Iris pigment epithelial cell (primary cell): ENCODE measurements around the gene COLEC11.

Experiments used
- DNase-seq: peaks from one replicate; pipeline ENCODE4 v3.0.0-alpha.2; 2011; ENCODE audit warnings: low read depth

The COLEC11 gene

DNA sequence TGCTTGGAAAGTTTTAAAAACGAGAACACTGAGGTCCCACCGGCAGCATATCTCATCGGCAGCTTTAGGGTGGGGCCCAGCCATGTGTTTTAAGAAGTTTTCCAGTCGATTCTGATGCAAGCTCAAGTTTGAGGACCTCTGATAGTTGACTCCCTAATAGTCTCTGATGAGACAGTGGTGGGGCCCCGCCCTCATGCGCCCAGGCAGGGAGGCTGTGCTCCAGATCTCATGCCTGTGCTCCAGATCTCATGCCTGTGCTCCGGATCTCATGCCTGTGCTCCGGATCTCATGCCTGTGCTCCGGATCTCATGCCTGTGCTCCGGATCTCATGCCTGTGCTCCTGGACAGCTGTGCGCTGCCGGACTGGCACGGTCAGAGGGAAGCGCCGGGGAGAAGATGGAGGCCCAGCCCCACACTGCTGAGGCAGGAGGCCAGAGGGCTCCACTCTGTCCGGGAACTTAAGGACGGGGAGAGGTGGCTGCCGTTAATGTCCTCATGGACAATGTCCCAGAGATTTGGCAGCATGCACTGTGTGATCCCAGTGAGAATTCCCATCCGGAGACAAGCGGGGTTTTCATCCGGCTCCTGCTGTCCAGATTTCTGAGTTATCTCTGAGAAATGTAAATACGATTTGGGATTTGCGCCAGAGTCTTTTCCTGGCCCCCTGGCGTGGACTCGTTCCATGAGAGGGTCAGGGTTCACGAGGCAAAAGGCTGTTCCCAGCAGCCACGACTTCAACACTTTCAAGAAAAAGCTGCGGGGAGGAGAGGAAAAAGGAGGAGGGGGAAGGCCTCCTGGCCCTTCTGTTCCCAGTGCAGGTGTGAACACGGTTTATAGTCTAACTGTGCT lies 9.4 kb upstream of the COLEC11 start:
- peak; percentile 76 for DNase-seq

DNA sequence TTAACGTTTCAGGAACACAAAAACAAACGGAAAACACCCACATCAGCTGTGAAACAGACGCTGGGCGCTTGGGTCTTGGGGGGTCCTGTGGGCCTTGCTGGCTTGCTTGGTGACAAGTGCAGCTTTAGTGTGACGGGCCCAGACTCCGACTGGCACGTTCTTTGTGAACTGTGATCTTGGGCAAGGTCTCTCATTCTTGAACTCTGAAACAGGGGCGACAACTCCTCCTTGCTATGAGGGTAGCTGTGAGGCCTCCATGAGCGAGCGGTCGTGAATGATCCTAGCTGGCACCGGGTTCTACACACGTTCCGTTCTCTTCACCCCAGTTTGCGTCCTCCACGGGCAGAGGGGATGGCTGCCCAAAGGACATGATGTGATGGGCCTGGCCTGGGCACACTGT lies 8.7 kb upstream of the COLEC11 start:
- no peak for DNase-seq

DNA sequence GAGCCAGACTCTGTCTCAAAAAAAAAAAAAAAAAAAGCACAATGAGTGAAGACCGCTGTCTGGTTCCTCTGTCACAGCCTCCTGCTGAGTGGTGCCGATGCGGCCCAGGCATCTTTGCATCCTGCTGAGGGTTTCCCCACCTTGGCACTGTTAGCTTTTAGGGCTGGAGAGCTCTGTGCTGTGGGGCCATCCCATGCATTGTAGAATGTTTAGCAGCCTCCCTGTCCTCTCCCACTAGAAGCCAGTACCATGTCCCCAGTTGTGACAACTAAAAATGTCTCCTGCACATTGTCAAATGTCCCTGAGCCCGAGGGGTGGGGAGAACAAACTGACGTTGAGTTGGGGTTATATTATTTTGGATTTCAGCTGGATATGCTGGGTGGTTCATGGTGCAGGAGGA lies 7.9 kb upstream of the COLEC11 start:
- no peak for DNase-seq

DNA sequence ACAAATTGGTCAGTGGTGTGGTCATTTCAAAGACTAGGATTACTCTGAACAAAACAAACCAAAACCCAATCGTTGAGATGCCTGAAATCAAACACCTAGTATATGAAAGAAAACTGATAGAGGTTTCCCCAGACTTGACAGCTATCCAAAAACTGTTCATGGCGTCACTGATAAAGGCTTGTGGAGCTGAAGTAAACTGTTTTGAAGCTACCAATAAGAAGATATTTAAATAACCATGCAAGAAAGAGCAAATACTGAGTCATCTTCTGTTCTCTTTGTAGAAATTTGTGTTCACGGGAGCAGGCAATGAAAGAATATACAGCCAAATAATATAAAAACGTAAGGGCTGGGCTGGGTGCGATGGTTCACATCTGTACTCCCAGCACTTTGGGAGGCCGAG lies 7.5 kb upstream of the COLEC11 start:
- peak; percentile 81 for DNase-seq

DNA sequence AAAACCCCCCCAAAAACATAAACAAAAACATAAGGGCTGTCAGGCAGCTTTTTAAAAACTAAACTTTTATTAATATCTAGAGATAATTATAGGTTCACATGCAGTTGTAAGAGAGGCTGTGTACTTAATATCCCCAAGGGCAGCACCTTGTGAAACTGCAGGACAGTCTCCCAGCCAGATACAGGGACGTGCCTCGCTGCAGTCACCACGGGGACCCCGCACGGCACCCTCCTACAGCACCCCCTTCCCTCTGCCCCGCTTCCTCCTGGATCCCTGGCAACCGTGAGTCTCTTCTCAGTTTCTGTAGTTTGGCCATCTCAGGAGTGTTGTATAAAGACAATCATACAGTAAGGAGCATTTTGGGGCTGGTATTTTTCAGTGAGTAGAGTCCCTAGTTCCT lies 6.8 kb upstream of the COLEC11 start:
- DNase-seq, result no peak

DNA sequence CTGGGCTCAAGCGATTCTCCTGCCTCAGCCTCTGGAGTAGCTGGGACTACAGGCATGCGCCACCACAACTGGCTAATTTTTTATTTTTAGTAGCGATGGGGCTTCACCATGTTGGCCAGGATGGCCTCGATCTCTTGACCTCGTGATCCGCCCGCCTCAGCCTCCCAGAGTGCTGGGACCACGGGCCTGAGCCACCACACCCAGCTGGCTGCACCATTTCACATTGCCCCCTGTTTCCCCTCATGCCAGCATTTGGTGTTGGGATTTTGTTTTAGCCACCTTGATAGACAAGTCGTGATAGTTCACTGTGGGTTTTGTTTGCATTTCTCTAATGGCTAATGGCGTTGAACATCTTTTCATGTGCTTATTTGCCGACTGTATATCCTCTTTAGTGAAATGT lies 5.8 kb upstream of the COLEC11 start:
- no peak for DNase-seq

DNA sequence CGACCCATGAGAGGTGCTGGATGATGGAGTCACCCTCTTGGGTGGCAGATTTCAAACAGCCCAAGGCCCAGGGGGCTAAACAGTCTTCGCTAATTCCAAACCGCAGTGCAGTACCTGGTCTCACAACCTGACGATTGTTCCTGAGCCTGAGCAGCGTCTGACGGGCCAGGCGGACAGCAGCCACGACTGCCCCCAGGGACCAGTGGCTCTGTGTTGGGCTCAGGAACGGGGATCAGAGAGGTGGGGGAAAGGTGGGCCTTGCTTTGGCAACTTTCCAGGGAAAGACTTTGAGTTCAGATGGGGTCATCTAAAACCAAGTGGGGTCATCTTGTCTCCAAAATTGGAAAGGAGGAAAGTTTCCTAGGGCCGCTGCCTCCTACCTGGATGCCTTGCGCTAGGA lies 492 bp downstream of the COLEC11 start:
- DNase-seq, result no peak

DNA sequence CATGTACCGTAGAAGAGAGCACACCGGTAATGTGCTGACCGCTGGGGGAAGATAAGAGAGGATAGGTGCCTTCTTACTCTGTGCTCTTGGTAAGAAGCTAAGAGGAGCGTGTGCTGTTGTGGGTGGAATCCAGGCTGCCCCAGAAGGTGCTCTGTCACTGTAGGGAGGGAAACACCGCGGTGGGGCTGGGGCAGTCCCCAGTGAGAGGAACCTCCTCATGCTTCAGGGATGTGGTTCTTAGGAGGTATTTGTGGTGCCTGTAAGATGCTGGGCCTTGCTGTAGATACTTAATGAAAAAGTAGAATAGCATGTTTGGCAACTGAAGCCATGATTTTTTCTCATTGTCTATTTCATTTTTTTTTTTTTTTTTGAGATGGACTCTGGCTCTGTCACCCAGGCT lies 1.1 kb downstream of the COLEC11 start:
- DNase-seq, result no peak

DNA sequence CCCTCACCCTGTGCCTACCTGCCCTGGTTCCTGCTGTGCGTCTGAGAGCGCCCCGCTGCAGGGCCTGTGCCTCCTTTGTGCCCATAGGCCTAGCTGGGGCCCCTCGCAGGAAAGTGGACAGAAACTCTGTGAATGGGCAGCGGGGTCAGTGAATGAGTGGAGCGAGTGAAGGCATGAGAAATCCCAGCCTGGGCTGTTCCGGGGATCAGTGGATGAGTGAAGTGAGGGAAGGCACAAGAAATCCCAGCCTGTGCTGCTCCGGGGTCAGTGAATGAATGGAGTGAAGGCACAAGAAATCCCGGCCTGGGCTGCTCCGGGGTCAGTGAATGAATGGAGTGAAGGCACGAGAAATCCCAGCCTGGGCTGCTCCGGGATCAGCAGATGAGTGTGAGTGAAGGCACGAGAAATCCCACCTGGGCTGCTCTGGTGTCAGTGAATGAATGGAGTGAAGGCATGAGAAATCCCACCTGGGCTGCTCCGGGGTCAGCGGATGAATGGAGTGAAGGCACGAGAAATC lies 2.0 kb downstream of the COLEC11 start:
- DNase-seq, result no peak

DNA sequence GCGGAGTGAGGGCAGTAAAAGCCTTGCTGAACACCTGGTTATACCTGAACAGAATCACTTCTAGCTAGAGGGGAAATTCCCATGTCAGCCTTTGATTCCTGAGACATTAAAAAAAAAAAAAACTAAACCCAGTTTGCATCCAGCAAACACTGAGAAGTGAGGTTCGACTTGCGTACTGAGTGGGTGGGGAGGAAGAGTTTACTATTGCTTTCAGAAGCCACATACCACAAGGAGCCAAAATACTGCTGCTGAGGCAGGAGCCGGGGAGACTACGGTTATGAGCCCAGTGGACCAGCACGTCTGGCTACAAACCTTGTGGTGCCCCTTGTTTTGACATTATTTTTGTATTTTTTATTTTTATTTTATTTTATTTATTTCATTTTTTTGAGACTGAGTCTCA lies 2.7 kb downstream of the COLEC11 start:
- DNase-seq, result no peak

DNA sequence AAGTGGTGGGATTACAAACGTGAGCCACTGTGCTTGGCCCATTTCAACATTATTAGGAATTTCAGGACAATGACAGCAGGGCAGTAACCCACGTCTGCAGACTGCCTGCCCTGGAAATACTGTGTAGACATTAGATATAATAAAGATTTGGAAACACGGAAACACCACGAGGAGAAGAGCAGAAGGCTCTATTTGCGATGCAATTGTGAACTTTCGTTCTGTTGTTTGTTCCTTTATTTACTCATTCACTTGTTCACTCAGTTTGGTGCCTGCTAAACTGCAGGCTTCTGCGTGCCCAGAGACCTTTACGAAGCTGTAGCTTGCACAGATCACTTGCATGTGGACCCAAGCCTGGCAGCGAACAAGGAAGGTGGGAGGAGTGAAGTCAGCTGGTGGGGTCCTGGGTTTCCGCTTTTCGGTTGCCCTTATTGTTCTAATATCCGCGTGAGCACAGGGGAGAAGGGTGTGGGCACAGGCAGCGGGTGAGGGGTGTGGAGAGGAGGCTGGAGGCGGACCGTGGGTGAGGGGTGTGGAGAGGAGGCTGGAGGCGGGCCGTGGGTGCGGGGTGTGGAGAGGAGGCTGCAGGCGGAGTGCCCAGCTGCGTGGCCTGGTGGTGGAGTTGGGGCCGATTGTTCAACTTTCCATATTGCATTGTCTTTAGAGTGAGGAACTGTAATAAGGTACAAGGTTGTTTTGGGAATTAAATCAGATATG lies 3.4 kb downstream of the COLEC11 start:
- no peak for DNase-seq

DNA sequence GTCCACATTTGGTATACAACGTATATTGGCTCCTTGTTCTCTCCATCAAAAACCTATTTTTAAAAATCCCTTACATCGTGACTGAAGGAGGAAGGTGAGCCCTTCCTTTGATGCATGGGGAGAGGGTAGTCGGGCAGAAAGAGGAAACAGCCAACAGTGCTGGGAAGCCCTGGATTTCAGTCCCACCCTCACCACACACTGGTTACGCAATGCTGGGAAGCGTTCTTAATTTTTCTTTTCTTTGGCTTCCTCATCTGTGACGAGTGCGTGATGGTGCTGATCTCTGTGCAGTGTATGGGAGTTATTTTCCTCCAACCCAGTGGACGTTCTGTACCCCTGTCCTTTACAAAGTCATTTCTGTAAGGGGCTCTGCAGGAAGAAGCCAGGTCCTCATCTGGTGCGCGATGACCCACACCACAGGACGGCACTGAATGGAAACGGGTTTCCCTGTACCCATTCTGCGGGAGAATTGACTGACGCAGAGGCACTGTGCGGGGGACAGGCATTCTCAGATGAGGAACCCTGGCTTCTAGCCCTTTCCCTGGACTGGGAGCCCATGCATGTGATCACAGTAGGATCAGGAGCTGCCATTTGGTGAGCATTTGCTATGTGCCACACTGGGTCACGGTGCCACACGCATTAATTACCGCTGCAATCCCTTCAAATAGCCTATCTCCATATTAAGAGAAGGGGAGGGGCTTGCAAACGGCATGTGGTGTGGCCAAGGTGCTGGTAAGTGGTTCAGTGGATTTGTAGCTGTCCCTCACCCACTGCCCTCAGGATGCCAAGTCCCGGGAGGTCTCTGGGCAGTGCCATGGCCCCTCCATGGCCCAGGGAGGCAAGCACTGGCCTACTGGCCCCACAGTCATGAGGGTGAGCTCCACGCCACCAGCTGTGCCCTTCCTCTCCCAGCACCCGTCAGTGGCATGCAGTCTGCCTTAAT lies 4.3 kb downstream of the COLEC11 start:
- DNase-seq, result no peak

DNA sequence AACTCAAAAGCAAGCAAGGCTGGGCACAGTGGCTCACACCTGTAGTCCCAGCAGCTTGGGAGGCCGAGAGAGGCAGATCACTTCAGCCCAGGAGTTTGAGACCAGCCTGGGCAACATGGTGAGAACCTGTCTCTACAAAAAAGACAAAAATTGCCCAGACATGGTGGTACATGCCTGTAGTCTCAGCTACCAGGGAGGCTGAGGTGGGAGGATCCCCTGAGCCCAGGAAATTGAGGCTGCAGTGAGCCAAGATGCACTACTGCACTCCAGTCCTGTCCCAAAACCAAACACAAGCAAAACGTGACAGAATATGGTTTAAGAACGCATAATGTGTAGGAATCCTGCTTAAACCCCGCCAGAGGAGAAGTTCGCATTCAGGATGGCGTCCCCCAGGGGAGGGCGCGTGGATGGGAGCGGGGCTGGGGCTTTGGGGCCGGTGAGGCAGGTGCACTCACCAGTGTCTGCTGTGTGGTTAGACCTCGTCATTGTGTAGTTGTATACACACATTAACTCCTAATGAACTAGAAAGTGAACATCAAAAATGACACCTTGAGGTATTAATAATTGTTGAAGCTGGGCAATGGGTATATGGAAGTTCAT lies 5.4 kb downstream of the COLEC11 start:
- DNase-seq, result no peak

DNA sequence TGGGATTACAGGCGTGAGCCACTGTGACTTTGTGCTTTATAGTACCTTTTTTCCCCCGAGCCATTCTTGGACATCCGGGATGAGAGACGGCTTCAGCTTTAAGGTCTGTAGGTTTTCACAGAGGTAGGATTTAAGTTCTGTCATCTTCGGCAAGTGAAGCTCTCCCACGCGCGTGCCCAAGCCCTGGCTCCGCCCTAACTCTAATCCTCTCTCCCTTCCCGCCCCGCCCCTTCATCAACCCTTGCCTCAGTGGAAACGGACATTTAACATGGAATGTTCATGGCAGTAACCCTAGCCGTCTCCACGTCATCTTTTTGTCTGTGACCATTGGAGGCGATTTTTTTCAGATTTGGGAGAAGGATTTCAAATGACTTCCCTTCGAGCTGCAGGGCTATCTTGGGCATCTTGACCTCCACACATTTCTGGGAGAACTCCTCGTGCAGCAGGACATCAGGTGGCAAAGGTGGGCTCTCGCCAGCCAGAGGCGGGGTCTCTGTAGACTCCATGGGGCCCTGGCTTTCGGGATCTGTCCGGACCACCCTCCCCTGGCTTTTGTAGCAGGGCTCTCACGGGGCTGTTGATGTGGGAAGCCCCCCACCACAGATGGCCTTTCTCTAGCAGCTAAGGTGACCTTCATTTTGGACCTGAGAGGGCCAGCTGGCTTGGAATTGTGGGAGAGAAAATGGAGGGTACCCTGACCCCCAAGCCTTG lies 6.8 kb downstream of the COLEC11 start:
- DNase-seq, result no peak

DNA sequence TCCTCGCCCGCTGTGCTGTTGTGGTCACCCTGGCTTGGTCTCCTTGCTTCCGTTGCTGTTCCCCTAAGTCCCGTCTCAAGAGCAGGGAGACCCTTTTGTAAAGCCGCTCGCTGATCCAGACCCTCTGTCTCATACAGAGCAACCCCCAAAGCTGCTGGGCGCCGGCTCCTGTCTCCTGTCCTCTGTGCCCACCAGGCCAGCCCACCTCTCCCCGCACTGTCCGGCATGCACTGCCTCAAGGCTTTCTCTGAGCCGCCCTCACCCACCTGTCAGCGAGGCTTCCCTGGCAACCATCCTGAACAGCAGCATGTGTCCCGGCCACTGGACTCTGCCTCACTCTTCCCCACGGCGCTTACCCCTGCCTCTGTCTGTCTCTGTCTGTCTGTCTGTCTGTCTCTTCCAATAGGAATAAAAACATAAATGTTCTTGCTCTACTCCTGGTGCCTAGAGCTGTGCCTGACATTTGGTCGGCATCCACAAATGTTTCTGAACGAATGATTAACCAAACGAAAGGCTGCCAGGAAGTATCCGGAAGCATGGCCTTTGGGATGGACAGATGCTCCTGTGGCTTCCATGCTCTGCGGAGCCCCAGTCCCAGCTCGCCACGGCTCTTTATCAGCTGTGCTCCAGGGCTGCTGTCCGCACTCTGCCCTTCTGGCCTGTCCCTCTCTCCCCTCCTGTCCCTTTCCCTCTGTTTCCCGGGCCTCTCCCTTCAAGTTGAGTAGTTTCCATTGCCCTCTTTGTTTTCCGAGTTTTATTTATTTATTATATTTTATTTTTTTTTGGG lies 7.8 kb downstream of the COLEC11 start:
- DNase-seq, result no peak

DNA sequence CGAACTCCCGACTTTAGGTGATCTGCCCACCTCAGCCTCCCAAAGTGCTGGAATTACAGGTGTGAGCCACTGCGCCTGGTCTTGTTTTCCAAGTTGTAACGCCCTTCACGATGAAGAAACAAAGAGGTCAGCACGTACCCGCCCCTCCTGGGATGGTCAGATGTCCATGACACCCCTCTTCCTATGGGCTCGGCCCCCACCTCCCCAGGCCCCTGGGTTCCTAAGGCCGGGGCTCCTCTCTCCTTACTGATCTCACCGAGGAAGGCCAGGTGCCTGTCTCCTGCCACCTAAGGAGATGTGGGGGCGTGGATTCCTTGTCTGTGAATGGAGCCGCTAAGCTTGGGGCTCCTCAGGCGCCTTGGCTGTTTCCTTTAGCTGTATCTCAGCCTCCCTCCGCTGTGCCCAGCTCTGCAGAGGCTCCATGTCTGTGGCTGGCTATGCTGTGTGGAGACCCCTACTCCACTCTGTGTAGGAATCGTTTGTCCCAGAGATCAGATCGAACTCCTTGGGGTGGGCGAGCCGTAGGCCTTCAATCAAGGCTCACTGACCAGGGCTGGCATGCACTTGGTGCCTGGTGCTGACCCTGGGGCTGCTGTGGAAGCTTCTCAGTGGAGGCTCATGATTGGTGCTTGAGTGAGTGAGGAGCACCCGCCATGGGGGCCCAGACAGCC lies 8.8 kb downstream of the COLEC11 start:
- DNase-seq, result no peak

DNA sequence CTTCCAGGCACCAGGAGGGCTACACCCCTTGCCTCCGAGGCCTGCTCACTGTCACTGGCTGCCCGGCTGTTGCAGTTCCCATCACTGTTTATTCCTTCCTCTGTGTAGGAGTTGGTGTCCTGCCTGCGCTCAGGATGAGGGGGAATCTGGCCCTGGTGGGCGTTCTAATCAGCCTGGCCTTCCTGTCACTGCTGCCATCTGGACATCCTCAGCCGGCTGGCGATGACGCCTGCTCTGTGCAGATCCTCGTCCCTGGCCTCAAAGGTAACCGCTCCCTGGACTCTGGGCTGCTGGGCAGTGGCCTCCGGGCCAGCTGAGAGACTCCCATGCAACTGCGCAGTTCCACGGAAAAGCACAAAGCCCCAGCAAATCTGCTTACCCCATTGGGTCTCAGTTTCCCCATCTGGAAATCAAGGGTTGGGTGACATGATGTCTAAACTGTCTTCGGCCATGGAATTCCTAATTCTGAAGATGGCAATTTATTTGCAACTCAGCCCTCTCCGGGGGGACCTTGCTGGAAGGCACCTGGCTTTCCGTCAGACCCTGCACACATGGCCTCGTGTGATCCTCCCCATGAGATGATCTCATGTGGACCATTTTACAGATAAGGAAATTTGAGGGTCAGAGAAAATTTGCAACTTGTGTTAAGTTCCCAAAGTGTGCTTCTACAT lies 9.4 kb downstream of the COLEC11 start:
- DNase-seq, result no peak

DNA sequence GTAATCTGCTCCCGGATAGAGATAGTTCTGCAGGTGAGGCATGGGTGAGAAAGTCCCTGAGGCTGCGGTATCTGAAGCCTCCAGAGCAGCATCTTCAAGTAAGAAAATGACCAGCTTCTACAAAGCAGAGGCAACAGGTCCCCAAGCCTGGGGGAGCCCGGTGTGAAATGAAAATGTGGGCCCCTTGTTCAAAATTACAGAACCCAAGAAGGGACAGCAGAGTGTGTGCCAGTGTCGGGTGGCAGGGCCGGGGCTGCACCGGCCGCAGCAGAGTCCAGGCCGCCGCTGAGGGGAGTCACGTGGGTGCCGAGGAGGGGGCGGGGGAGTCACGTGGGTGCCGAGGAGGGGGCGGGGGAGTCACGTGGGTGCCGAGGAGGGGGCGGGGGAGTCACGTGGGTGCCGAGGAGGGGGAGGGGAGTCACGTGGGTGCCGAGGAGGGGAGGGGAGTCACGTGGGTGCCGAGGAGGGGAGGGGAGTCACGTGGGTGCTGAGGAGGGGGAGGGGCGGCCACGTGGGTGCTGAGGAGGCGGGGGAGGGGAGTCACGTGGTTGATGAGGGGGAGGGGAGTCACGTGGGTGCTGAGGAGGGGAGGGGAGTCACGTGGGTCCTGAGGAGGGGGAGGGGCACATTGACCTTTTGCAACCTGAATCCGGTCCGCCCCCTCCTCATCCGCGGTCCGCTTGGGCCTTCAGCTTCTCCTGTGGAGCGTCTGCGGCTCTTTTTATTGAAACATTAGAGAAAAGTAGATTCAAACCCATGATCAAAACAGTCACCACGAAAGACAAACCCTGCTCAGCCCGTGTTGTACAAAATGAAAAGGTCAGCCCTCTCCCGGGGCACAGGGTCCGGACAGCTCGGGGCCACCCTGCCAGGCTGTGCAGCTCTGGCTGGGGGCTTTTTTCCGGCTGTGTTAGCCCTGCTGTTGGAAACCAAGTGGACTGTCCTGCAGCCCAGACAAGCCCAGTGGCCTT lies 10.4 kb downstream of the COLEC11 start:
- DNase-seq, result no peak
